Brain microvascular endothelial cell (primary cell): ENCODE measurements around the gene OR5AU1.
"Not testable (repeated sequence)": the region's sequence is repeated elsewhere in the genome, so short reads cannot be mapped to it uniquely, and the experiment has no call there.

Experiments
- DNase-seq: peaks from one replicate; pipeline ENCODE4 v3.0.0-alpha.2; 2020
- H3K27ac ChIP-seq: fragments of 250-450 bp; sonication (Bioruptor Pico); 2 replicates; pipeline ENCODE4 v1.5.1; 2020; ENCODE audit warnings: mild to moderate bottlenecking, moderate library complexity
- H3K27me3 ChIP-seq: fragments of 250-450 bp; sonication (Bioruptor Pico); replicated peaks from 2 replicates; pipeline ENCODE4 v1.5.1; 2020; ENCODE audit warnings: mild to moderate bottlenecking
- H3K36me3 ChIP-seq: fragments of 250-450 bp; sonication (Bioruptor Pico); replicated peaks from 2 replicates; pipeline ENCODE4 v1.5.1; 2020; ENCODE audit warnings: mild to moderate bottlenecking
- H3K4me3 ChIP-seq: 2 replicates; pipeline ENCODE4 v1.5.1; 2011; ENCODE audit warnings: low read depth, mild to moderate bottlenecking, control low read depth, low read length, moderate library complexity
- CTCF ChIP-seq: IDR thresholded peaks from 2 replicates; pipeline ENCODE4 v1.5.1; 2011; ENCODE audit warnings: low read depth, mild to moderate bottlenecking, moderate library complexity, low read length, control low read depth, inconsistent platforms; ENCODE audit errors: missing control alignments
- in situ Hi-C: cut with HindIII; loops from 2 replicates; pipeline ENCODE4 v1.10.0; 2017; ENCODE audit warnings: low sequenced_read_pairs, low pct_ligation_motif_present

Gene OR5AU1

GRCh38 chr14:21163871-21164291, 8.0 kb upstream of the OR5AU1 start:
- no peak for DNase-seq
- no peak for TF ChIP-seq CTCF
- Histone ChIP-seq H3K4me3 (no peak overlapping the region), H3K27ac (no peak overlapping the region), H3K27me3 (peaks cover 3% of the 10 kb centered on the region), H3K36me3 (no peaks in the 10 kb centered on the region)
- in situ Hi-C loops, result no loop called here

GRCh38 chr14:21162081-21162480, 6.2 kb upstream of the OR5AU1 start:
- no peak for TF ChIP-seq CTCF
- Histone ChIP-seq H3K27ac (no peak overlapping the region), H3K36me3 (no peaks in the 10 kb centered on the region), H3K4me3 (no peak overlapping the region), H3K27me3 (peaks cover 3% of the 10 kb centered on the region)
- no peak for DNase-seq
- in situ Hi-C loops, result no loop called here

DNA sequence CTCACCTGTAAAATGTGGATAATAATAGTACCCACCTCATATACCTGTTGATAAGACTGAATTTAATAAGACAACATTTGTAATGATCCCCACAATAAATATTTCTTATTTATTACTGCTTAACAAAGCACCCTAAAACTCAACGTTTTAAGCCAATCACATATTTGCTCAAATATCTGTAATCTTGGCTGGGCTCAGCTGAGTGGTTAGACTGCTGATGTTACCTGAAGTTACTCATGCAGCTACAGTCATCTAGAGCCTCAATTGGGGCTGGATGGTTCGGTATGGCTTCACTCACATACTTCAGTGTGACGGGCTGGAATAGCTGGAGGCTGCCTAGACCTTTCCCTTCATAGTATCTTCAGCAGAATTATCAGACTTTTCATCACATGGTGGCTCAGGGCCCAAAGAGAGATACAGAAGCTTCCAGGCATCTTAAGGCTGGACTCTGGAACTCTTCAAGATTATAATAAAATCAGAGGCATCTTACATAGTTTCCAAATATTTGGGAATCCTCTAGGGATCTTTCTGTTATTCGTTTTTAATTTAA, 4.3 kb upstream of the OR5AU1 start:
- Histone ChIP-seq H3K27ac (no peak overlapping the region), H3K27me3 (peaks cover 3% of the 10 kb centered on the region), H3K36me3 (no peaks in the 10 kb centered on the region), H3K4me3 (no peak overlapping the region)
- in situ Hi-C loops, result no loop called here
- TF ChIP-seq CTCF, result no peak
- no peak for DNase-seq

GRCh38 chr14:21158175-21158574, 2.3 kb upstream of the OR5AU1 start:
- H3K27me3 ChIP-seq, H3K4me3 ChIP-seq, H3K27ac ChIP-seq, in situ Hi-C loops, H3K36me3 ChIP-seq, DNase-seq: not testable (repeated sequence)

DNA sequence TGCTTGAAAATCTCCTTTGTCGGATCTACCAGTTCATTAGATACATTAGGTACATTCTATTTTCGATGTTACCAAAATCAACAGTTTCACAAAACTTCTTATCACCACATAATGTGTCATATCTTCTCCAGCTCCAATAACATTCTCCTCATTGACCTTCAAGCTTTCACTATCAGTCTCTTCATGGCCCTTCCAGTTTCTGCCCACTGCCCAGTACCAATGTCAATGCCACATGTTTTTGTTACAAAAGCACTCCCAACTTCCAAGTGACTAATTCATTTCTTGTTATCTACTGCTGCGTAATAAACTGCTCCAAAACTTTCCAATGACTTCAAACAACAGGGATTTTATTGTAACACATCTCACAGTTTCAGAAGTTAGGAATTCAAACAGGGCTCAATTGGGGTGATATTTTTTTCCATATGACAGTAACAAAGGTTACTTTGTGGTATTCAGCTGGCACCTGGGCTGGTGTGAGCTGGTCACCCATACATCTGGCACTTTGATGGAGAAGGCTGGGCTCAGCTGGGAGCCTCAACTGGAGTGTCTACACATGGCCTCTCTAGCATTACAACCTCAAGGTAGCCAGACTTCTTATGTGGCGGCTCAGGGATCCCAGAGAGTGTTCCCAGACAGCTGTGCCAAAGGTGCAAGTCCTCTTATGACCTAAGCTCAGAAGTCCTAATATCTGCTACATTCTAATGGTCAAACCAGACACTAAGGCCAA, 6.1 kb downstream of the OR5AU1 start:
- no peak for DNase-seq
- no peak for TF ChIP-seq CTCF
- in situ Hi-C loops, result no loop called here
- no peaks in the 10 kb centered on the region for H3K27me3 ChIP-seq
- no peaks in the 10 kb centered on the region for H3K36me3 ChIP-seq
- no peak overlapping the region for H3K4me3 ChIP-seq
- no peak overlapping the region for H3K27ac ChIP-seq

DNA sequence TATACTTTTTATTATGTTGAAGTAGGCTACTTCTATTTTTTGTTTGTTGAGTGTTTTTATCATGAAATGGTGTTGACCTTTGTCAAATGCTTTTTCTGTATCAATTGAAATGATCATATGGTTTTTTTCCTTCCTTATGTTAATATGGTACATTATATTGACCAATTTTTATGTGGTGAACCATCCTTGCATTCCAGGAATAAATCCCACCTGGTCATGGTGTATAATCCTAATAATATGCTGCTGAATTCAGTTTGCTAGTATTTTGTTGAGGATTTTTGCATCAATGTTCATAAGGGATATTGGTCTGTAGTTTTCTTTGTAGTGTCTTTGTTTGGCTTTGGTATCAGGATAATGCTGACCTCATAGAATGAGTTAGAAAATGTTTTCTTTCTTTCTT, 10.4 kb downstream of the OR5AU1 start:
- Histone ChIP-seq H3K36me3 (no peaks in the 10 kb centered on the region), H3K4me3 (no peak overlapping the region), H3K27me3 (no peaks in the 10 kb centered on the region), H3K27ac (no peak overlapping the region)
- TF ChIP-seq CTCF, result no peak
- in situ Hi-C loops, result no loop called here
- no peak for DNase-seq
